ENCODE measurements around the gene UBE4B.
"Not testable (repeated sequence)": the region's sequence is repeated elsewhere in the genome, so short reads cannot be mapped to it uniquely, and the experiment has no call there.

Gene UBE4B

DNA sequence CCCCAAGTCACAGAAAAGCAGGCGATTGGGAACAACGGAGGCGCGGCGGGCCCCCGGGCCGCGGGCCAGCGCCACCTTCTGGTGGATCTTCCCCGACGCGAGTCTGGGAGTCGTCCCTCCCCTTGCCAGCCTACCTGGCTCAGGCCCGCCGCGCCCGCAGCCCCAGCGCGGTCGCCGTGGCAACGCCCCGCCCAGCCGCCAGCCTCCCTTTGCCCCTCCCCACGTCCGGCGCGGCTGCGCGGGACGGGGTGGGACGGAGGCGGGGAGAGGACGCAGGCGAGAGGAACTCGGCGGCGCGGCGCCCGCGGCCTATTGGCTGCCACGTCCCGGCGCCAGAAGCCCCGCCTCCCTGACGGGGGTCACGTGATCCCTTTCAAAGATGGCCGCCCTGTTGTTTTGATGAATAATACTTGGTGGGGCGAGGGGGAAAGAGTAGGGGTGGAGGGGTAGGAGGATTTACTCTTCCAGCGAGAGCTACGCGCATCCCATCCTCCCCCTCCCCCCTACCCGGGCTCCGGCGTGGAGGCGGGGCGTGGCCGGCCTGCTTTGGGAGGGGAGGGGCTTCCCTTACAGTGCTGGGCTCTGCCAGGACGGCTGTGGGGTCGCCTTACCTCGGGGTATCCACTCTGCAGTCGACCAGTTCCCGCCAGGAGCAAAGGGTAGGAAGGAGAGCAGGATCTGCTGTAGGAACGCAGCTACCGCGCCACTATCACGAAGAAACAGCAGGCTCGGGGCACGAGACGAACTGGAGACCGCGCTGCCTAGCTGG, at the start of gene UBE4B:
TSS of gene UBE4B (plus strand) at position 369 of the 769 bp plus-strand sequence. CDS start 713 bp downstream, outside the sequence.
- DNase-seq (ENCODE audit: low spot score) = peak; percentile 99

- DNase-seq (ENCODE audit: low spot score) = no peak
These were observed 48.5 kb upstream of the UBE4B start for GRCh38 chr1:9984253-9984652.

DNA sequence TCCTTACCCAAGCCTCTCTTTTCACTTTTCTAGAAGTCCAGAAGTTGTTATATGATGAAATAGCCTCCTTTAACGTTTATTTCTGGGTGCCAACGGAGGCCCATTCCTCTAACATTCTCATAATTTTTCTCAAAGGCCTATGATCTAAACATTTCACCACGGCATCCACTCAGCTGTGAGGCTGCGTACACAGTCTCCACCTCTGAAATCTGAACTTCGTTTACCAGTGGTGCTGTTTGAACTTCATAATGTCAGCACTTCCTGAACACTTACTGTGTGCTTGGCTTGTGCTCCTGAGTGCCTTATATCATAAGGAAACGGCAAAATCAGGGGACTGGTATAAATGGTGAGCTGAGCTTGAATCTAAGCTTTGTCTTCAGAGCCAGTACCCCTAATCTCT, 47.8 kb upstream of the UBE4B start:
- no peak for DNase-seq (ENCODE audit: low spot score)

GRCh38 chr1:9989773-9990172, 43.0 kb upstream of the UBE4B start:
- no peak for DNase-seq (ENCODE audit: low spot score)

- no peak for DNase-seq (ENCODE audit: low spot score)
These were observed 41.8 kb upstream of the UBE4B start for GRCh38 chr1:9990944-9991343.

- DNase-seq (ENCODE audit: low spot score) = no peak
These were observed 39.8 kb upstream of the UBE4B start for GRCh38 chr1:9992910-9993309.

- no peak for DNase-seq (ENCODE audit: low spot score)
These were observed 39.1 kb upstream of the UBE4B start for GRCh38 chr1:9993561-9994075.

DNA sequence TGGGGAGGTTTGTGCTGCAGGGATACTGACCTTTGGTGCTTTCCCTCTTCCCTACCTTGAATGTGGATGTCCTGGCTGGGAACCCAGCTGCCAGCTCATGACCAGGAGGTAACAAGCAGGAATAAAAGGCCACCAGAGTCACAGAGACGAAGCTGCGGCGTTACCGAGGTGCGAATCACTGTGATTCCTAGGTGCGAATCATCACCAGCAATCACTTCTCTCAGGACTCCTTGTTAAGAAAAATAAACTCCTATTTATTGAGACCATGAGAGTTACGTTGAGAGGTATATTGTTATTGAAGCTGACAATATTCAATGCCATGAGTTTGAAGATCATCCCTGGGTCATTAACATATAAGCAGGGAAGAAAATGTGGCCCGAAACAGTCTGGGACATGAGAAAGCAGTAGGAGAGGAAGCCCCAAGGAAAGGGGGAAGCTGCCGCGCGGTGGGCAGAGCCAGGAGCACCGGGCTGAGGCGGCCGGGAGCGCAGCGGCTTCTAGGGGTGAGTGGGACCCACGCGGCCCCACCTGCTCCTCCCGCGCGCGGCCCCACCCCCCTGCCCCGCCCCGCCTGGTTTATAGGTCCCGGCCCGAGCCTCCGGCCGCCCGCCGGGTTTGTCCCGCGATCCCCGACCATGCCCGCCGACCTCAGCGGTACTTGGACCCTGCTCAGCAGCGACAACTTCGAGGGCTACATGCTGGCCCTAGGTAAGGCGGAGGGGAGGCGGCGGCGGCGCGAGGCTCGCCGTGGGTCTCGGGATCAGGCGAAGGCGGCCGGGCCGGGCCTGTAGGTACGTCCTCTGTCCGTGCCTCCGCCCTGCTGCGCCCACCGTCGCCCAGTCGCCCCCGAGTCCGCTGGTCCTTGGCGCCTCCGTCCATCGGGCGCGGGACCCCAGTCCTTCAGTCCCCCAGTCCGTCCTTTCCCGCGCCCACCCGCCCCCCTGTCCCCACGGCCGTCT, 35.9 kb upstream of the UBE4B start, which contains the start of gene RBP7:
TSS of gene RBP7 (plus strand) at position 605 of the 959 bp plus-strand sequence. CDS start at position 636, 31 bp downstream.
- DNase-seq (ENCODE audit: low spot score) = peak; percentile 66

DNA sequence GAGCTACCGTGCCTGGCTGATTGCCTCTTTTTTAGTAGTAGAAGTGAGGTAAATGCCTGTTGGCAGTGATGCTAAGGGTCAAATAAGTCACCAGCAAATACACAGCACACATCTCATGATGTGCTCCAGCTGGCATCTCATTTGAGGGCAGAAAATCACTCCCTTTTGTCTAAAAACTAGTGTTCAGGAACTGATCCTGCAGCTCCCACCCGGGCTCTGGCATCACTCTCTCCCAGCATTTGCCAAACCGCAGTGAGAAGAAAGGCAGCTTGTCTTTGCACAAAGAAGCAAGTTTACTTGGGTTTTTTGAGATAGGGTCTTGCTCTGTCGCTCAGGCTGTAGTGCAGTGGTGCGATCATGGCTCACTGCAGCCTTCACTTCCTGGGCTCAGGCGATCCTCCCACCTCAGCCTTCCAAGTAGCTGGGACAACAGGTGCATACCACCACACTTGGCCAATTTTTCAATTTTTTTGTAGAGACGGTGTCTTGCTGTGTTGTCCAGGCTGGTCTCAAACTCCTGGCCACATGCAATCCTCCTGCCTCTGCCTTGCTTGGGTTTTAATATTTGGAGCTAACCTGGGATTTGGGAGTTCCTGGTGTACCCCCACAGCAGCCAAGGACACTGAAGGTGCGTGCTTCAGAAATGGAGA, 31.6 kb upstream of the UBE4B start:
- no peak for DNase-seq (ENCODE audit: low spot score)

- DNase-seq (ENCODE audit: low spot score) = not testable (repeated sequence)
These were observed 27.5 kb upstream of the UBE4B start for GRCh38 chr1:10005248-10005647.

DNA sequence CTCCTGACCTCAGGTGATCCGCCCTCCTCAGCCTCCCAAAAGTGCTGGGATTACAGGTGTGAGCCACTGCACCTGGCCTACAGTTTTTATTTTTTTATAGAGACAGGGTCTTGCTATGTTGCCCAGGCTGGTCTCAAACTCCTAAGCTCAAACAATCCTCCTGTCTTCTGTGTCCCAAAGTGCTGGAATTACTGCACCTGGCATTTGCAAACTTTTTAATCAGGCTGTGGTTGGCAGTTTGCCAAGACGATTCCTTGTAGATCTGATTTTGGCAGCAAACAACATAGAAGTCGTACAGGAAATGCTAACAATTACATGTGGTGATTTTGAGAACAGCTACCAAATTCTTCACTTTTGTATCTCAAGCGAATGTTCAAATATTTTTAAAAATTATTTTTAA, 25.6 kb upstream of the UBE4B start:
- no peak for DNase-seq (ENCODE audit: low spot score)

DNA sequence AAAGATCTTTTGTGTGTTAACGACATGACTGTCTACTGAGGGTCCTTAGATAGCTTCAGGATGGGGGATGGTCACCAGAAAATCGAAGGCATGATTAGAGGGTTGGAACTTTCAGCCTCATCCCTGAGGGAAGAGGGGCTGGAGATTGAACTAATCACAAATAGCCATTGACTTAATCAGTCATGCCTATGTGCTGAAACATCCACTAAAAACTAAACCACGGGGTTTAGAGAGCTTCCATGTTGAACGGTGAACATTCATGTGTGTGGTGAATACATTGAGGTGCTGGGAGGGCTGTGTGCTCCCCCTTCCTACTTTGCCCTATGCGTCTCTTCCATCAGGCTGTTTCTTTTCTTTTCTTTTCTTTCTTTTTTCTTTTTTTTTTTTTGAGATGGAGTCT, 18.7 kb upstream of the UBE4B start:
- DNase-seq (ENCODE audit: low spot score) = no peak

GRCh38 chr1:10019561-10019960, 13.2 kb upstream of the UBE4B start:
- no peak for DNase-seq (ENCODE audit: low spot score)

DNA sequence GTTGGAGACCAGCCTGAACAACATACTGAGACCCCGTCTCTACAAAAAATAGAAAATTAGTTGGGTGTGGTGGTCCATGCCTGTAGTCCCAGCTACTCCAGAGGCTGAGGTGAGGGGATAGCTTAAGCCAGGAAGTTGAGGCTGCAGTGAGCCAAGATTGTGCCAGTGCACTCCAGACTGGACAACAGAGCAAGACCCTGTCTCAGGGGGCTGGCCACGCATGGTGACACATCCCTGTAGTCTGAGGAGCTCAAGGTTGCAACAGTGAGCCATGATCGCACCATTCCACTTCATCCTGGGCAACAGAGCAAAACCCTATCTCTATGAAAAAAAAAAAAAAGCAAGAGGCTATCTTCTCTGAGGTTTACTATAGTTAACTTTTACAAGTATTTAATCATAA, 12.7 kb upstream of the UBE4B start:
- DNase-seq (ENCODE audit: low spot score) = no peak

GRCh38 chr1:10020678-10021077, 12.1 kb upstream of the UBE4B start:
- not testable (repeated sequence) for DNase-seq (ENCODE audit: low spot score)

DNA sequence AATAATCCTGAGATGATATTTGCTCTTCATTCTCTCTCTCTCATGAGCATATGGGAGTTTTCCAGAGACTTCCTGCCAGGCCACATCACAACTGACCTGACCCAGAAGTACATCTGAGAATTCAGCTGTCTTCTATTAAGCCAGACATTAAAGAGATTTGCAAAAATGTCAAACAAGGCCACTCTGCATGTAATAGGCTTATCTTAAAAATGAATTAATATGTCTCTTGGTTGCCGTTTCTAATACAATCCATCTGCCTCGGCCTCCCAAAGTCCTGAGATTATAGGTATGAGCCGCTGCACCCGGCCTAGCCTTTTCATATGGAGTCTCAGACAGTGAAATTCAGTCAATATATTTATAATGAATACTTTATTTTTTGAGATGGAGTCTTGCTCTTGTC, 10.8 kb upstream of the UBE4B start:
- DNase-seq (ENCODE audit: low spot score) = not testable (repeated sequence)

DNA sequence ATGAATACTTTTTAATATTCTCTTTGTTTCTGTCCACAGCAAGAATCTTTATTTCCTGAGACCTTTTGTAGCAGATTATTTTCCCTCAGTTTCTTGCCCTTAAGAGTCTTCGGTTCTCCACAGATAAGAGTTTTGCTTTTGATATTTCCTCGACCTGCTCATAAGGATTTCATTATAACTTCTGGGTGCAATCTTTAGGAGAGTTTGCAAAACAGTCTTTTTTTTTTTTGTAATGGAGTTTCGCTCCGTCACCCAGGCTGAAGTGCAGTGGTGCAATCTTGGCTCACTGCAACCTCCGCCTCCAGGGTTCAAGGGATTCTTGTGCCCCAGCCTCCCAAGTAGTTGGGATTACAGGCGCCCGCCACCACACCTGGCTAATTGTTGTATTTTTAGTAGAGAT, 10.1 kb upstream of the UBE4B start:
- no peak for DNase-seq (ENCODE audit: low spot score)

GRCh38 chr1:10025354-10025753, 7.4 kb upstream of the UBE4B start:
- no peak for DNase-seq (ENCODE audit: low spot score)

DNA sequence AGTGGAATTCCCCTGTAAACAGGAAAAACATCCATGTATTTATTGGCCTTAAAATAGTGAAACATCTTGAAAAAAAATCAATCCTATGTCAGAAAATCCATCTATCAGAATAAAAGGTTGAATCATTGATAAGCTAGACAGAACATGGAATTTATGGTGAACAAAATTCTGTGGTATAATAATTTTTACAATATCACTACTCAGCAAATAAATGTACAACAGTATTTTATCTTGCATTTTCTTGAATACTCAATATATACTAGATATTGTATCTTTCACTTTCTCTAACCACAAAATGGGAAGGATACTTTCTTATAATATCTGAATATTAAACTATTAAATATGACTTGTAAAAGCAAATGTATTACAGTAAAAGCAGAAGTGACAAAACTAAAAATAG, 5.7 kb upstream of the UBE4B start:
- no peak for DNase-seq (ENCODE audit: low spot score)

DNA sequence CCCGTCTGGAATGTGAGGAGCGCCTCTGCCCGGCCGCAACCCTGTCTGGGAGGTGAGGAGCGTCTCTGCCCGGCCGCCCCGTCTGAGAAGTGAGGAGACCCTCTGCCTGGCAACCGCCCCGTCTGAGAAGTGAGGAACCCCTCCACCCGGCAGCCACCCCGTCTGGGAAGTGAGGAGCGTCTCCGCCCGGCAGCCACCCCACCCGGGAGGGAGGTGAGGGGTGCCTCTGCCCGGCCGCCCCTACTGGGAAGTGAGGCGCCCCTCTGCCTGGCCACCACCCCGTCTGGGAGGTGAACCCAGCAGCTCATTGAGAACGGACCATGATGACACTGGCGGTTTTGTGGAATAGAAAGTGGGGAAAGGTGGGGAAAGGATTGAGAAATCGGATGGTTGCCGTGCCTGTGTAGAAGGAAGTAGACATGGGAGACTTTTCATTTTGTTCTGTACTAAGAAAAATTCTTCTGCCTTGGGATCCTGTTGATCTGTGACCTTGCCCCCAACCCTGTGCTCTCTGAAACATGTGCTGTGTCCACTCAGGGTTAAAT, 3.7 kb upstream of the UBE4B start:
- not testable (repeated sequence) for DNase-seq (ENCODE audit: low spot score)

- DNase-seq (ENCODE audit: low spot score) = no peak
These were observed 1.3 kb upstream of the UBE4B start for GRCh38 chr1:10031461-10031860.

GRCh38 chr1:10033359-10033845, 644 bp downstream of the UBE4B start:
- DNase-seq (ENCODE audit: low spot score) = no peak
